Measurements from ENCODE around the gene GGT7. TPM values are rescaled to one million over a fixed set of nuclear protein-coding genes. Genes with fewer than 3 reads are reported as not detected.

GGT7 gene
- polyA plus RNA-seq, 1 donor from 2014 or later = 42.9 TPM

DNA sequence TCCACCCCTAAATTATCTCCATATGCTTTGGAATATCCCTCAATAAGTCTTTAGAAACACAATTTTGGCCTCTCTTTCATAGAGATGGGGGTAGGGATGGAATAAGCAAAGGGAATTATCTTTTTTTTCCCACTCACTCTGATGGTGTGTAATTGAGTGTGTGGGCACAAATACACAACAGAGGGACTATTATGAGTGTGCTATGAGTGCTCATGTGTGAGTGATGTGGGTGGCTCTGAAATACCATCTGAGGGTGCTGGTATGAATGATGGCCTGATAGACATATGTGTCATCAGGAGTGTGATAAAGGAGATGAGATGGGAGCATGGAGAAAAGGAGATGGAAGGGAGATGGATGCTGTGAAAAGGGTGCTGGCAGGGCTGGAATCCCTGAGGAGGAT is 47.4 kb upstream of the GGT7 start:
- H3K4me2 ChIP-seq (ENCODE audit: low read length) = no peak overlapping the region
- no peaks in the 10 kb centered on the region for H3K9me2 ChIP-seq (ENCODE audit: insufficient read depth, low read length)
- no peaks in the 10 kb centered on the region for H3K36me3 ChIP-seq (ENCODE audit: insufficient read depth, low read length)
- H3K9me3 ChIP-seq (ENCODE audit: low read length) = no peaks in the 10 kb centered on the region
- H3F3A ChIP-seq (ENCODE audit: insufficient read depth, low read length, poor library complexity, severe bottlenecking) = no peaks in the 10 kb centered on the region
- H3K4me3 ChIP-seq (ENCODE audit: low read length) = no peak overlapping the region
- H3K27me3 ChIP-seq (ENCODE audit: insufficient read depth, low read depth, low read length) = no peaks in the 10 kb centered on the region
- no peak overlapping the region for H2AFZ ChIP-seq (ENCODE audit: low read depth, low read length)
- H3K27ac ChIP-seq (ENCODE audit: low read length) = no peak overlapping the region
- TF ChIP-seq POLR2AphosphoS5 (IDR thresholded peaks at IDR 0.05) (no peak), SMC3 (conservative IDR thresholded peaks at IDR 0.05; ENCODE audit: poor library complexity) (no peak), TAF1 (IDR thresholded peaks at IDR 0.05; ENCODE audit: low read depth) (no peak), EZH2 (IDR thresholded peaks at IDR 0.05; ENCODE audit: borderline replicate concordance, insufficient read depth, low read length, poor library complexity, severe bottlenecking) (no peak), MXI1 (conservative IDR thresholded peaks at IDR 0.05; ENCODE audit: poor library complexity, severe bottlenecking) (no peak), REST (IDR thresholded peaks at IDR 0.05; ENCODE audit: borderline replicate concordance) (no peak), EP300 (conservative IDR thresholded peaks at IDR 0.05; ENCODE audit: poor library complexity, severe bottlenecking) (no peak), RAD21 (conservative IDR thresholded peaks at IDR 0.05) (no peak)
- TF ChIP-seq, protein P1, sequence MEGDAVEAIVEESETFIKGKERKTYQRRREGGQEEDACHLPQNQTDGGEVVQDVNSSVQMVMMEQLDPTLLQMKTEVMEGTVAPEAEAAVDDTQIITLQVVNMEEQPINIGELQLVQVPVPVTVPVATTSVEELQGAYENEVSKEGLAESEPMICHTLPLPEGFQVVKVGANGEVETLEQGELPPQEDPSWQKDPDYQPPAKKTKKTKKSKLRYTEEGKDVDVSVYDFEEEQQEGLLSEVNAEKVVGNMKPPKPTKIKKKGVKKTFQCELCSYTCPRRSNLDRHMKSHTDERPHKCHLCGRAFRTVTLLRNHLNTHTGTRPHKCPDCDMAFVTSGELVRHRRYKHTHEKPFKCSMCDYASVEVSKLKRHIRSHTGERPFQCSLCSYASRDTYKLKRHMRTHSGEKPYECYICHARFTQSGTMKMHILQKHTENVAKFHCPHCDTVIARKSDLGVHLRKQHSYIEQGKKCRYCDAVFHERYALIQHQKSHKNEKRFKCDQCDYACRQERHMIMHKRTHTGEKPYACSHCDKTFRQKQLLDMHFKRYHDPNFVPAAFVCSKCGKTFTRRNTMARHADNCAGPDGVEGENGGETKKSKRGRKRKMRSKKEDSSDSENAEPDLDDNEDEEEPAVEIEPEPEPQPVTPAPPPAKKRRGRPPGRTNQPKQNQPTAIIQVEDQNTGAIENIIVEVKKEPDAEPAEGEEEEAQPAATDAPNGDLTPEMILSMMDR (IDR thresholded peaks at IDR 0.05; ENCODE audit: poor library complexity, severe bottlenecking) = no peak
- no peaks in the 10 kb centered on the region for H3K79me2 ChIP-seq (replicated peaks; ENCODE audit: insufficient read depth, low read length)
- H3K9ac ChIP-seq (ENCODE audit: low read length) = no peak overlapping the region
- no peaks in the 10 kb centered on the region for H4K20me1 ChIP-seq (ENCODE audit: insufficient read depth)

DNA sequence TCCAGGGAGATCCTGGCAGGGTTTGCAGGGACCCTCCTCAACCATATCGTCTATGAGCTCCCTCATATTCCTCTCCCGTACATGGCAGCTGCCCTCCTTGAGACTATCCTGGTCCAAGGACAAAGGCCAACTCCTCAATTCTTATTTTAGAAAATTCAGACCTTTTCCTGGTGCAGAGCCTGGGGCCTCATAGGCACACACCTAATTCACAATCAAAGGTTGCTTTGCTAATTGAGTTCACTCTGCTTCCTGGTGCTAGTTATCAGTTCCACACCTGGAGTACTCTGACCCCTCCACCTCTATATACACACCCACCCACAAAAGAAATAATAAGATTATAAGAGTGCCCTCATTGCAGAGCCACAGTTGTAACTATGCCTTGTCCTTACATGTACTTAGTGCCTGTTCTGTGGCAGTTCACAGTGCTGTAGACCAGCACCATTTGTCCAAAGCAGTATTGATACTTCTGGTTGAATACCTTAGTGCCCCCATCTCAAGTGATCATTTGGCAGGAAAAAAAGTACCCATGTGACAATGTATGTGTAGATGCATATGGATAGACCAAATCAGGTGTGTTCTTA is 44.2 kb upstream of the GGT7 start:
- TF ChIP-seq, protein P1 (IDR thresholded peaks at IDR 0.05; ENCODE audit: poor library complexity, severe bottlenecking) = no peak
- TF ChIP-seq RAD21 (conservative IDR thresholded peaks at IDR 0.05) = no peak
- TF ChIP-seq POLR2AphosphoS5 (IDR thresholded peaks at IDR 0.05) = no peak
- TF ChIP-seq MXI1 (conservative IDR thresholded peaks at IDR 0.05; ENCODE audit: poor library complexity, severe bottlenecking) = no peak
- TF ChIP-seq SMC3 (conservative IDR thresholded peaks at IDR 0.05; ENCODE audit: poor library complexity) = no peak
- TF ChIP-seq EP300 (conservative IDR thresholded peaks at IDR 0.05; ENCODE audit: poor library complexity, severe bottlenecking) = no peak
- TF ChIP-seq EZH2 (IDR thresholded peaks at IDR 0.05; ENCODE audit: borderline replicate concordance, insufficient read depth, low read length, poor library complexity, severe bottlenecking) = no peak
- no peak for TF ChIP-seq TAF1 (IDR thresholded peaks at IDR 0.05; ENCODE audit: low read depth)
- no peak for TF ChIP-seq REST (IDR thresholded peaks at IDR 0.05; ENCODE audit: borderline replicate concordance)
- no peak overlapping the region for H2AFZ ChIP-seq (ENCODE audit: low read depth, low read length)
- no peaks in the 10 kb centered on the region for H3K9me2 ChIP-seq (ENCODE audit: insufficient read depth, low read length)
- H3F3A ChIP-seq (ENCODE audit: insufficient read depth, low read length, poor library complexity, severe bottlenecking) = no peaks in the 10 kb centered on the region
- no peaks in the 10 kb centered on the region for H4K20me1 ChIP-seq (ENCODE audit: insufficient read depth)
- no peaks in the 10 kb centered on the region for H3K36me3 ChIP-seq (ENCODE audit: insufficient read depth, low read length)
- no peaks in the 10 kb centered on the region for H3K27me3 ChIP-seq (ENCODE audit: insufficient read depth, low read depth, low read length)
- H3K4me2 ChIP-seq (ENCODE audit: low read length) = no peak overlapping the region
- no peak overlapping the region for H3K4me3 ChIP-seq (ENCODE audit: low read length)
- no peak overlapping the region for H3K9ac ChIP-seq (ENCODE audit: low read length)
- H3K9me3 ChIP-seq (ENCODE audit: low read length) = no peaks in the 10 kb centered on the region
- no peak overlapping the region for H3K27ac ChIP-seq (ENCODE audit: low read length)
- no peaks in the 10 kb centered on the region for H3K79me2 ChIP-seq (replicated peaks; ENCODE audit: insufficient read depth, low read length)
